Esophagus (tissue), 2 donors: ENCODE data around the gene SORBS1. TPM values are rescaled to one million over a fixed set of nuclear protein-coding genes. Genes with fewer than 3 reads are reported as not detected.

ENCODE experiments used
- H3K27ac ChIP-seq, 2 donors: one replicate each; pipeline ENCODE4 v1.5.1; 2013; ENCODE audit warnings: low read depth in 2 of 2, mild to moderate bottlenecking in 2 of 2, inconsistent platforms in 1 of 2, low read length in 1 of 2, moderate library complexity in 1 of 2
- H3K27me3 ChIP-seq, 2 donors: one replicate each; pipeline ENCODE4 v1.6.1; 2013; ENCODE audit warnings: low read length in 2 of 2, control low read depth in 1 of 2, mild to moderate bottlenecking in 1 of 2; ENCODE audit not compliant: insufficient read depth in 2 of 2, control insufficient read depth in 1 of 2
- H3K36me3 ChIP-seq, 2 donors: one replicate each; pipeline ENCODE4 v1.6.1; 2013; ENCODE audit warnings: low read length in 1 of 2; ENCODE audit not compliant: control insufficient read depth in 2 of 2, insufficient read depth in 2 of 2
- H3K4me1 ChIP-seq, 2 donors: one replicate each; pipeline ENCODE4 v1.6.1; 2013; ENCODE audit warnings: low read length in 1 of 2; ENCODE audit not compliant: control insufficient read depth in 2 of 2, insufficient read depth in 2 of 2
- H3K4me3 ChIP-seq, 2 donors: one replicate each; pipeline ENCODE4 v1.5.1; 2013; ENCODE audit warnings: low read length in 2 of 2, mild to moderate bottlenecking in 2 of 2, low read depth in 1 of 2, moderate library complexity in 1 of 2
- H3K9me3 ChIP-seq, 2 donors: one replicate each; pipeline ENCODE4 v1.6.1; 2013; ENCODE audit warnings: mild to moderate bottlenecking in 2 of 2, low read depth in 1 of 2, low read length in 1 of 2, moderate library complexity in 1 of 2; ENCODE audit not compliant: control insufficient read depth in 2 of 2, insufficient read depth in 1 of 2
- WGBS, 2 donors: extraction: QIAGEN DNeasy Blood & Tissue Kit; methylation state at CpG; one replicate each; pipeline ENCODE4 v1.1.7; 2013; 5-methylcytosine and 5-hydroxymethylcytosine counted together
- polyA plus RNA-seq, 2 donors: library from polyadenylated mRNA; stranded (reverse); fragments of 200-250 nt; gene quantifications; one replicate each; pipeline ENCODE4 v1.2.3, GENCODE V29; 2013
- donor health status: healthy with polysubstance abuse.
- donor health status: Bipolar disorder and iron deficiency.

The SORBS1 gene
- polyA plus RNA-seq, 2 donors: 32.7 to 66.3 TPM

- H3K27ac ChIP-seq: peak overlapping the region; percentile 26 to 28
- H3K9me3 ChIP-seq: no peaks in the 10 kb centered on the region
- peaks cover 3% of the 10 kb centered on the region in 2 donors for H3K4me1 ChIP-seq
- WGBS, 2 donors: 58 to 66% methylated on average over 11 of the region's 11 CpGs
- H3K27me3 ChIP-seq: no peaks in the 10 kb centered on the region
- no peak overlapping the region for H3K4me3 ChIP-seq
- H3K36me3 ChIP-seq: peaks cover 0 to 2% of the 10 kb centered on the region in 2 donors
These were observed 154.4 kb downstream of the SORBS1 start for GRCh38 chr10:95406651-95407280.

- 90 to 96% methylated on average over 2 of the region's 2 CpGs for WGBS, 2 donors
- peaks cover 3% of the 10 kb centered on the region in 2 donors for H3K4me1 ChIP-seq
- H3K9me3 ChIP-seq: no peaks in the 10 kb centered on the region
- H3K27ac ChIP-seq: peak overlapping the region in 1 of 2 donors; percentile 8
- H3K36me3 ChIP-seq: peaks cover 0 to 2% of the 10 kb centered on the region in 2 donors
- no peaks in the 10 kb centered on the region for H3K27me3 ChIP-seq
- H3K4me3 ChIP-seq: no peak overlapping the region
These were observed 155.5 kb downstream of the SORBS1 start for GRCh38 chr10:95405655-95406054.

- Histone ChIP-seq H3K4me1 (peaks cover 3% of the 10 kb centered on the region in 2 donors), H3K4me3 (no peak overlapping the region)
These were observed 156.3 kb downstream of the SORBS1 start for GRCh38 chr10:95404864-95405263.

GRCh38 chr10:95404462-95404858 lies 156.7 kb downstream of the SORBS1 start:
- no peak overlapping the region for H3K27ac ChIP-seq
- no peak overlapping the region for H3K4me3 ChIP-seq
- WGBS, 2 donors: 88 to 89% methylated on average over 7 of the region's 7 CpGs
- peaks cover 0 to 2% of the 10 kb centered on the region in 2 donors for H3K36me3 ChIP-seq
- no peaks in the 10 kb centered on the region for H3K27me3 ChIP-seq
- H3K4me1 ChIP-seq: peaks cover 3% of the 10 kb centered on the region in 2 donors
- no peaks in the 10 kb centered on the region for H3K9me3 ChIP-seq

More at GRCh38 chr10:95404864-95405263, 156.3 kb downstream of the SORBS1 start:
- WGBS, 2 donors: 86 to 93% methylated on average over 1 of the region's 1 CpG
- H3K9me3 ChIP-seq: no peaks in the 10 kb centered on the region
- no peaks in the 10 kb centered on the region for H3K27me3 ChIP-seq
- H3K27ac ChIP-seq: peak overlapping the region in 1 of 2 donors; percentile 44
- peaks cover 0 to 2% of the 10 kb centered on the region in 2 donors for H3K36me3 ChIP-seq

- H3K9me3 ChIP-seq: no peaks in the 10 kb centered on the region
- no peaks in the 10 kb centered on the region for H3K27me3 ChIP-seq
- H3K27ac ChIP-seq: no peak overlapping the region
- H3K4me1 ChIP-seq: peaks cover 3% of the 10 kb centered on the region in 2 donors
- H3K4me3 ChIP-seq: no peak overlapping the region
- WGBS, 2 donors: 90% methylated on average over 8 of the region's 8 CpGs
- peaks cover 0 to 2% of the 10 kb centered on the region in 2 donors for H3K36me3 ChIP-seq
These were observed 157.3 kb downstream of the SORBS1 start for GRCh38 chr10:95403700-95404461.

- Histone ChIP-seq H3K4me3 (no peak overlapping the region), H3K27me3 (no peaks in the 10 kb centered on the region), H3K36me3 (peaks cover 0 to 3% of the 10 kb centered on the region in 2 donors), H3K9me3 (no peaks in the 10 kb centered on the region), H3K27ac (no peak overlapping the region), H3K4me1 (no peaks in the 10 kb centered on the region)
- WGBS, 2 donors: 71 to 77% methylated on average over 1 of the region's 1 CpG
These were observed 159.3 kb downstream of the SORBS1 start for GRCh38 chr10:95401704-95402469.

DNA sequence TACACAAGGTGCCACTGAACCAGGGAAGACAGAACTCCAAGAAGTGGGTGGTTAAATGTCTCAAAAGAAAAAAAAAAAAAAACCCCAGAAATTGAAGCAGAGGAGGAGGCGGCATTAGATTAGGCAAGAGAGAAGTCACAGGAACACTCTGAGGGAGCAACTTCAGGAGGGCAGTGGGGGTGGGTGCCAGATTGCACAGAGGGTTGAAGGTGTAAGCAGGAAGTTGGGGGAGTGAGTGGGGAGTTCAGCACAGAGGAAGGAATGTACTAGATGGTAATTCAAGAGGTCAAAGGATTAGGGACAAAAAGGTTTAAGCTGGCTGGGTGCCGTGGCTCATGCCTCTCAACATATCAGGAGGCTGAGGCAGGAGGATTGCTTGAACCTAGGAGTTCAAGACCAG lies 160.4 kb downstream of the SORBS1 start:
- H3K27ac ChIP-seq: no peak overlapping the region

DNA sequence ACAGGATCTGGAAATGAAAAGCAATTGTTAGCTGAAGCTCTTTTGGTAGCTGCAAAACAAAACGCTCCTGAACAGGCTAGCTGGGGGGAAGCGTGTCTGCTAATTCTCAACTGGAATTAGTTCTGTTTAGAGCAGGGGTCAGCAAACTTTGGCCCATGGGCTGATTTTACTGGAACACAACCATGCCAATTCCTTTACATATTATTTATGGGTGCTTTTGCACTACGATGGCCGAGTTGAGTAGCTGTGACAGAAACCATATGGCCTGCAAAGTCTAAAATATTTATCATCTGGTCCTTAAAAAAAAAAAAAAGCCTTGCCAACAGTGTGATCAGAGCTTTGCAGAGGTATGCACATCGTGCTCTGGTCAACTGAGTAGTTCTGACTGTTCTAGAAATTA lies 162.0 kb downstream of the SORBS1 start:
- H3K27ac ChIP-seq: no peak overlapping the region
- H3K9me3 ChIP-seq: no peaks in the 10 kb centered on the region
- H3K27me3 ChIP-seq: no peaks in the 10 kb centered on the region
- WGBS, 2 donors: 70 to 78% methylated on average over 5 of the region's 5 CpGs
- H3K4me3 ChIP-seq: no peak overlapping the region
- no peaks in the 10 kb centered on the region for H3K4me1 ChIP-seq
- peaks cover 0 to 6% of the 10 kb centered on the region in 2 donors for H3K36me3 ChIP-seq

More for the DNA sequence above, 160.4 kb downstream of the SORBS1 start:
- H3K9me3 ChIP-seq: no peaks in the 10 kb centered on the region
- no peaks in the 10 kb centered on the region for H3K27me3 ChIP-seq
- peaks cover 0 to 6% of the 10 kb centered on the region in 2 donors for H3K36me3 ChIP-seq
- no peak overlapping the region for H3K4me3 ChIP-seq
- no peaks in the 10 kb centered on the region for H3K4me1 ChIP-seq
- 90 to 91% methylated on average over 2 of the region's 2 CpGs for WGBS, 2 donors

DNA sequence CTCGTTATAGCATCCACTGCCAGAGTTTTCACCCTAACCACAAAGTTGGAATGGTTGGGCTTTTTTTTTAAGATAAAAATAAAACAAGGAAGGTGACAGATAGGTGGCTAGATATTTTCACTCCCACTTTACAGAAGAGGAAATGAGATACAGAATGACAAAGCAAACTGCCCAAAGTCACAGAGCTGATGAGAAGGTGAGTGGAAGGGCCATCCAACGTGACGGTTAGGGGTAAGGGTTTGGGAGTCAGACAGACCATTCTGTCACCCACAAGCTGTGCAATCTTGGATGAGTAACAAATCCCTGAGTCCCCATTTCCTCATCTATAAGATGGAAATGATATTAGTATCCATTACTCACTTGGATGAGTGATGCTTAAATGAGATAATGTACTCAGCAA lies 163.4 kb downstream of the SORBS1 start:
- Histone ChIP-seq H3K27me3 (no peaks in the 10 kb centered on the region), H3K27ac (no peak overlapping the region), H3K36me3 (peaks cover 0 to 8% of the 10 kb centered on the region in 2 donors), H3K9me3 (no peaks in the 10 kb centered on the region), H3K4me1 (no peaks in the 10 kb centered on the region), H3K4me3 (no peak overlapping the region)
- 68 to 73% methylated on average over 3 of the region's 3 CpGs for WGBS, 2 donors
